Fibroblast of lung (primary cell): ENCODE data around the gene SCFD2. TPM values are rescaled to one million over a fixed set of nuclear protein-coding genes. Genes with fewer than 3 reads are reported as not detected.

Experiments used
- DNase-seq, 2 donors: peaks; one replicate each; pipeline versions ENCODE4 v3.0.0 to v3.0.0-alpha.2; 2010; ENCODE audit warnings: low read depth in 2 of 2
- H2AFZ ChIP-seq: 2 replicates; pipeline ENCODE4 v1.5.1; 2012; ENCODE audit warnings: low read length, control low read depth, inconsistent platforms
- H3K27ac ChIP-seq: 2 replicates; pipeline ENCODE4 v1.5.1; 2011; ENCODE audit warnings: low read length, control low read depth; ENCODE audit not compliant: insufficient read depth
- H3K27me3 ChIP-seq: 2 replicates; pipeline ENCODE4 v1.5.1; 2011; ENCODE audit warnings: mild to moderate bottlenecking, low read length; ENCODE audit not compliant: control insufficient read depth, insufficient read depth
- H3K36me3 ChIP-seq: 2 replicates; pipeline ENCODE4 v1.5.1; 2011; ENCODE audit warnings: low read length; ENCODE audit not compliant: control insufficient read depth, insufficient read depth
- H3K4me1 ChIP-seq: 2 replicates; pipeline ENCODE4 v1.5.1; 2011; ENCODE audit warnings: low read length; ENCODE audit not compliant: control insufficient read depth, insufficient read depth; ENCODE audit errors: extremely low read depth
- H3K4me2 ChIP-seq: 2 replicates; pipeline ENCODE4 v1.5.1; 2011; ENCODE audit warnings: low read length, control low read depth; ENCODE audit not compliant: insufficient read depth; ENCODE audit errors: extremely low read depth
- H3K4me3 ChIP-seq, 4 experiments: fragments of 200-600 bp in 1 of 4; sonication (generic) in 1 of 4; replicated peaks in 1 of 4; 2 replicates each; pipeline ENCODE4 v1.5.1; 2011 to 2016; ENCODE audit warnings: low read length in 4 of 4, low read depth in 3 of 4, mild to moderate bottlenecking in 3 of 4, control low read depth in 2 of 4, inconsistent platforms in 1 of 4, mixed read lengths in 1 of 4; ENCODE audit not compliant: insufficient read depth in 1 of 4; ENCODE audit errors: control extremely low read depth in 1 of 4
- H3K79me2 ChIP-seq: 2 replicates; pipeline ENCODE4 v1.5.1; 2012; ENCODE audit warnings: mild to moderate bottlenecking, low read length, inconsistent platforms; ENCODE audit not compliant: control insufficient read depth, insufficient read depth
- H3K9ac ChIP-seq: 2 replicates; pipeline ENCODE4 v1.5.1; 2011; ENCODE audit warnings: mild to moderate bottlenecking, low read length, control low read depth; ENCODE audit not compliant: insufficient read depth
- H3K9me3 ChIP-seq: 2 replicates; pipeline ENCODE4 v1.5.1; 2012; ENCODE audit warnings: low read depth, low read length; ENCODE audit not compliant: control insufficient read depth, insufficient read depth
- H4K20me1 ChIP-seq: 2 replicates; pipeline ENCODE4 v1.5.1; 2011; ENCODE audit warnings: low read length; ENCODE audit not compliant: control insufficient read depth, insufficient read depth; ENCODE audit errors: extremely low read depth
- EZH2 ChIP-seq: IDR thresholded peaks from 2 replicates; pipeline ENCODE4 v1.5.1; 2012; ENCODE audit warnings: low read length, control low read depth, mild to moderate bottlenecking; ENCODE audit errors: missing control alignments
- polyA plus RNA-seq, 2 donors: library from polyadenylated mRNA; depleted of rRNA in 1 of 2; stranded (reverse) in 1 of 2; unstranded in 1 of 2; fragments of >200 nt; gene quantifications; 2 replicates each; pipeline ENCODE4 v1.2.1, GENCODE V29; 2011 to 2012; ENCODE audit warnings: missing spikeins in 1 of 2
- total RNA-seq: library from RNA; depleted of rRNA; stranded (reverse); fragments of >200 nt; gene quantifications from 2 replicates; pipeline ENCODE4 v1.2.1, GENCODE V29; 2014
- TF ChIP-seq, protein P1 (sequence below), 2 donors: IDR thresholded peaks in 1 of 2; conservative IDR thresholded peaks in 1 of 2; 1 replicate in 1 of 2; 2 replicates in 1 of 2; pipeline ENCODE4 v1.5.1; 2011 to 2012; ENCODE audit warnings: low read length in 2 of 2, control low read depth in 1 of 2, inconsistent platforms in 1 of 2, low read depth in 1 of 2, mild to moderate bottlenecking in 1 of 2

SCFD2 gene
- total and polyA plus RNA-seq, 2 donors (not counting 1 experiment from before 2014, with no cell fraction given) = 16.2 to 23.1 TPM

DNA sequence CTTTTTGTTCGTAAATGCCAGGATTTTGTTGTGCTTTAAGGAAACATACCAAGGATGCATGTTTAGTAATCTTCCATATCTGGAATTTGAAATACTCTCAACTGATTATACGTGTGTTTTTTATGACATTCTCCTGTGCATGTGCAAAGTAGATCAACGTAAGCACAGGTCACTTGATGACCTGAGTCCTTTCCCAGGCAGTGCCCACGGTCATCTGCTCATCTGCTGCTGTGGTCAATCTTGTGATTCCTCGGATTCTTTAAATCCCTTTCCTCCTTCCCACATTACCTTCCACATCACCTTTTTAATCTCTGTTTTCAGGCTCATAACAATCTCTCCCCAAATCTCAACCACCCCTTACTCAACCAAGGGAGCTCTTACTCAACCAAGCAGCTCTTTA is 399.7 kb downstream of the SCFD2 start:
- Histone ChIP-seq H3K27me3 (no peaks in the 10 kb centered on the region), H3K79me2 (no peaks in the 10 kb centered on the region), H2AFZ (no peak overlapping the region), H3K9me3 (no peaks in the 10 kb centered on the region), H3K4me2 (no peak overlapping the region), H3K27ac (no peak overlapping the region), H3K4me3 (no peak overlapping the region), H3K36me3 (no peaks in the 10 kb centered on the region), H3K4me1 (no peaks in the 10 kb centered on the region), H4K20me1 (no peaks in the 10 kb centered on the region), H3K9ac (no peak overlapping the region)
- no peak for DNase-seq
- no peak for TF ChIP-seq EZH2
- TF ChIP-seq, protein P1, sequence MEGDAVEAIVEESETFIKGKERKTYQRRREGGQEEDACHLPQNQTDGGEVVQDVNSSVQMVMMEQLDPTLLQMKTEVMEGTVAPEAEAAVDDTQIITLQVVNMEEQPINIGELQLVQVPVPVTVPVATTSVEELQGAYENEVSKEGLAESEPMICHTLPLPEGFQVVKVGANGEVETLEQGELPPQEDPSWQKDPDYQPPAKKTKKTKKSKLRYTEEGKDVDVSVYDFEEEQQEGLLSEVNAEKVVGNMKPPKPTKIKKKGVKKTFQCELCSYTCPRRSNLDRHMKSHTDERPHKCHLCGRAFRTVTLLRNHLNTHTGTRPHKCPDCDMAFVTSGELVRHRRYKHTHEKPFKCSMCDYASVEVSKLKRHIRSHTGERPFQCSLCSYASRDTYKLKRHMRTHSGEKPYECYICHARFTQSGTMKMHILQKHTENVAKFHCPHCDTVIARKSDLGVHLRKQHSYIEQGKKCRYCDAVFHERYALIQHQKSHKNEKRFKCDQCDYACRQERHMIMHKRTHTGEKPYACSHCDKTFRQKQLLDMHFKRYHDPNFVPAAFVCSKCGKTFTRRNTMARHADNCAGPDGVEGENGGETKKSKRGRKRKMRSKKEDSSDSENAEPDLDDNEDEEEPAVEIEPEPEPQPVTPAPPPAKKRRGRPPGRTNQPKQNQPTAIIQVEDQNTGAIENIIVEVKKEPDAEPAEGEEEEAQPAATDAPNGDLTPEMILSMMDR (conservative IDR thresholded peaks at IDR 0.05 in 1 of 2, IDR thresholded peaks at IDR 0.05 in 1 of 2; ENCODE audit: low read depth in 1 of 2, low read length in 2 of 2) = no peak

DNA sequence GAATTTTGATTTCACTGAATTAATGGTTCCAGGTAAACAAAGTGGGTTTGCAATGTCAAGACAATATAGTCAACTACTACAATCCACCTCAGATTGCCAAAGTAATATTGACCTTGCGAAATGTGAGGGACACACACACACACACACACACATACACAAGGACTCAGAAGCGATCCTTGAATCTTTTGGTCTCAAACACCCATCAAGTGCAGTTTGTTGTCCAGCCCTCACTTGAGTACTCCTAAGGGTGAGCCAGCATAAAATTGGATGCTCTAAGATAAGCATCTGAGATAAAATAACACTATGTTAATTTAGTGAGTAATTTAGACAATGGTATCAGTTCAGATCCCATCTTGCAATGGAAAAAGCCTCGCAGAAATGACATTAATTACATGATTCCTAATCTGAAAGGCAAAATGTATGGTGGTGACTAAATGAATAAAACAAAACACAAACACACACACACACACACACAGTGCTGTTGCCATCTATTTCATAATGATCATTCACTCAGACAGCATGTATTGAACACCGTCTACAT is 401.2 kb downstream of the SCFD2 start:
- Histone ChIP-seq H3K36me3 (no peaks in the 10 kb centered on the region), H3K79me2 (no peaks in the 10 kb centered on the region), H2AFZ (no peak overlapping the region), H3K4me1 (peaks cover 2% of the 10 kb centered on the region), H3K4me2 (no peak overlapping the region), H3K27me3 (no peaks in the 10 kb centered on the region), H3K27ac (no peak overlapping the region), H3K9ac (no peak overlapping the region), H4K20me1 (no peaks in the 10 kb centered on the region), H3K9me3 (no peaks in the 10 kb centered on the region), H3K4me3 (no peak overlapping the region)
- no peak for DNase-seq
- TF ChIP-seq, protein P1 (conservative IDR thresholded peaks at IDR 0.05 in 1 of 2, IDR thresholded peaks at IDR 0.05 in 1 of 2; ENCODE audit: low read depth in 1 of 2, low read length in 2 of 2) = no peak
- no peak for TF ChIP-seq EZH2

DNA sequence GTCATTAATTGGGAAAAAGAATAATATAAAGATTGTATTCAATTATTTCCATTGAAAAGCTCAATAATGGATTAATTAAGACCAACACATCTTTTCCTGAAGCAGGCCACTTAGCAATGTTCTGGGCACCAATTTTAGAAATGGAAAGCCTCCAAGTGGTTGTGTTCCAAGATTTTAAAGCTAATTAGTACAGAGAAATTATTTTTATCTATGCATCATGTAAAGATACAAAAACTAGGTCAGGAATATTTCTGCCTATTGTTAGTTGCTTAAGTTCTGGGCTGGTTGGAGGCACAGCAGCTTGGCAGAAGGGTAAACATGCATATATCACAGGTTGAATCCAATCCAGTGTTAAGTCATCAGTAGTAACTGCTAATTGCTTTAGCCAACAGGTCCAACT is 401.9 kb downstream of the SCFD2 start:
- no peaks in the 10 kb centered on the region for H3K36me3 ChIP-seq
- no peaks in the 10 kb centered on the region for H4K20me1 ChIP-seq
- no peak overlapping the region for H3K9ac ChIP-seq
- no peak for DNase-seq
- no peak overlapping the region for H3K4me2 ChIP-seq
- H3K4me3 ChIP-seq = no peak overlapping the region
- peaks cover 6% of the 10 kb centered on the region for H3K4me1 ChIP-seq
- TF ChIP-seq, protein P1 (conservative IDR thresholded peaks at IDR 0.05 in 1 of 2, IDR thresholded peaks at IDR 0.05 in 1 of 2; ENCODE audit: low read depth in 1 of 2, low read length in 2 of 2) = no peak
- TF ChIP-seq EZH2 = no peak
- no peak overlapping the region for H3K27ac ChIP-seq
- no peaks in the 10 kb centered on the region for H3K27me3 ChIP-seq
- no peaks in the 10 kb centered on the region for H3K79me2 ChIP-seq
- H3K9me3 ChIP-seq = no peaks in the 10 kb centered on the region
- no peak overlapping the region for H2AFZ ChIP-seq
